ENCODE data around the gene RNF114. TPM values are rescaled to one million over a fixed set of nuclear protein-coding genes. Genes with fewer than 3 reads are reported as not detected.
"Not testable (repeated sequence)": the region's sequence is repeated elsewhere in the genome, so short reads cannot be mapped to it uniquely, and the experiment has no call there.

Gene RNF114
- 43.0 TPM for polyA plus RNA-seq (ENCODE audit: insufficient read length)

- peak; percentile 94 for DNase-seq
These were observed at the start of gene RNF114 for GRCh38 chr20:49936153-49937026. Gene RNF114, plus strand, starts transcription at chr20:49936397. Its CDS starts 16 bp downstream, at chr20:49936413.

- DNase-seq, result no peak
These were observed 49.5 kb upstream of the RNF114 start for GRCh38 chr20:49886571-49887213.

GRCh38 chr20:49887251-49888211 lies 48.7 kb upstream of the RNF114 start:
- DNase-seq, result no peak

- DNase-seq, result peak; percentile 38
These were observed 47.8 kb upstream of the RNF114 start for GRCh38 chr20:49888212-49889000.

- DNase-seq, result no peak
These were observed 46.9 kb upstream of the RNF114 start for GRCh38 chr20:49889001-49889934.

GRCh38 chr20:49889935-49890333 lies 46.3 kb upstream of the RNF114 start:
- no peak for DNase-seq

- no peak for DNase-seq
These were observed 45.5 kb upstream of the RNF114 start for GRCh38 chr20:49890471-49891361.

- no peak for DNase-seq
These were observed 44.6 kb upstream of the RNF114 start for GRCh38 chr20:49891476-49892110.

- DNase-seq, result no peak
These were observed 43.9 kb upstream of the RNF114 start for GRCh38 chr20:49892260-49892659.

GRCh38 chr20:49892817-49893216 lies 43.4 kb upstream of the RNF114 start:
- DNase-seq, result no peak

- DNase-seq, result no peak
These were observed 42.7 kb upstream of the RNF114 start for GRCh38 chr20:49893242-49894072.

- DNase-seq, result no peak
These were observed 42.1 kb upstream of the RNF114 start for GRCh38 chr20:49894073-49894470.

- not testable (repeated sequence) for DNase-seq
These were observed 40.6 kb upstream of the RNF114 start for GRCh38 chr20:49895474-49896093.

GRCh38 chr20:49896204-49896603 lies 40.0 kb upstream of the RNF114 start:
- no peak for DNase-seq

- no peak for DNase-seq
These were observed 36.4 kb upstream of the RNF114 start for GRCh38 chr20:49899541-49900383.

- no peak for DNase-seq
These were observed 34.6 kb upstream of the RNF114 start for GRCh38 chr20:49901588-49901987.

Data from hindlimb muscle (tissue), 1 donor.